OCI-M1 (cell line): ENCODE results near the gene RNF11.

Experiments
- DNase-seq: peaks from one replicate; lab custom pipeline; 2025; lab: John Stamatoyannopoulos, UW

RNF11 gene

DNA sequence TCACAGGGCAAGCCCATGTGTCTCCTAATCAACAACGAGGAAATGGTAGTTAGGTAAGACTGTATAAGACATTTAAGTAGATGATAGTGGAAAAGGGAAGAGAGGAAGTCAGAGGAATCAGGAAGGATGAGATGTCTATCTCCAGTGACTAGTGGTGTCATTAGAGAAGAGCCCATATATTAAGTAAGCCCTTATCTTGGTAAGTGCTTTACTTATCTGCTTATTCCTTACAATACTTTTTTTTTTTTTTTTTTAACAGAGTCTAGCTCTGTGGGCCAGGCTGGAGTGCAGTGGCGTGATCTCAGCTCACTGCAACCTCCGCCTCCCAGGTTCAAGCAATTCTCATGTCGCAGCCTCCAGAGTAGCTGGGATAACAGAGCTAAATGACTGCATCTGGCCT lies 29.5 kb downstream of the RNF11 start:
- DNase-seq: peak; percentile 32

DNA sequence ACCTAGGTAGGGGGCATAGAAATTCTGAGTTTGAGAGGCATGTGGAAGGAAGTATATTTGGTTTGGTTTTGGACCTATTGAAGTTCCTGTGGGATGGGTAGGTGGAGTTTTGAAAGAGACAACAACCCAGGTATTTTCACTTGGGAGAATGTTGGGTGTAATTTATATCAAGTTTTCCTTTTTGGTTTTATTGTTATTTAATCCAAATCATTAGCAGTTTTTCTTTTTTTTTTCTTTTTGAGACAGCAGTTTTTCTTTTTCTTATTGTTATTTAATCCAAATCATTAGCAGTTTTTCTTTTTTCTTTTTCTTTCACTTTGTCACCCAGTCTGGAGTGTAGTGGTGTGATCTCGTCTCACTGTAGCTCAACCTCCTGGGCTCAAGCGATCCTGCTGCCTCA lies 30.1 kb downstream of the RNF11 start:
- no peak for DNase-seq

DNA sequence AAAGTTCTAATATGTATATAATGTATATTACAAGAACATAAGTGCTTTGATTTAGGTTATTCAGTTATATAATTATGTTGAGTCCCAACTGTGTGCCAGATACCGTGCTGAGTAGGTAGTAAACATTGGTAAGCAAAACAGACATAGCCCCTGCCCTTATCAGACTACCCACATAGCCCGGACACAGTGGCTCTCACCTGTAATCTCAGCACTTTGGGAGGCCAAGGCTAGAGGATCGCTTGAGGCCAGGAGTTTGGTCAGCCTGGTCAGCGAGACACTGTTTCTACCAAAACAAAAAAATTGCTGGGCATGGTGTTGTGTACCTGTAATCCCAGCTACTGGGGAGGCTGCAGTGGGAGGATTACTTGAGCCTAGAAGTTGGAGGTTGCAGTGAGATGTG lies 30.7 kb downstream of the RNF11 start:
- no peak for DNase-seq

DNA sequence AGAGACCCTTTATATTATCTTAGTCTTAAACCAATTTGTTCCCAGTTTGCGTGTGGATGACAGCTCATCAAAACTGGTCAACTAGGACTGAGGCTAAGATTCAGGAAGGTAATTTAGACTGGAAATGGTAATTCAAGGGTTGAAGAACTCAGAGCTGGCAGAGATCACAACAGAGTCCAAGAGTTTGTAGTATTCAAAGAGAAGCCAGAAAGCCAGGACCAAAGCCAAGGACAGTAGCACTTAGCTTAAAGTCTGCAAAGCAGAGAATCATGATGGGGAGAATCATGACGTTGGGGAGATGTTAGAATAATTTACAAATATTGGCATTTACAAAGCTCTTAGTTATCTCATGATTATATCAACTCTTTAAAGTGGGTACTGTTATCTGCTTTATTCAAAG lies 32.6 kb downstream of the RNF11 start:
- no peak for DNase-seq

DNA sequence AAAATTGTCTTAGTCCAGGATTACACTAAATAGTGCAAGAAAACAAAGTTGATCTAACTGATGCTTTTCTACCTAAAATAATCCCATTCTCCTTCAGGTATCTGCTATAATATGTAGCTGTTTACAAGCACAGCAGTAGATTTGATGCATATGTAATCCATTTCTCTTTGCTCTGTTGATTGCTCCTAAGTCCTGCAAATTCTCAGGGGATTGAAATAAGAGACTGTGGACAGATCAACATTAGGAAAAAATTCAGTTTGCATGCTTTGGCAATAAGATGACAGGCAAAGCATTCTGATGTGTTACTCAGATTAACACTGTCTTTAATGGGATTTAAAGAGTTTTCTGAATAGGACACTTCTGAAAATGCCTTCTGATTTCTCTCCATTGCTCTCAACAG lies 34.7 kb downstream of the RNF11 start:
- DNase-seq: no peak

DNA sequence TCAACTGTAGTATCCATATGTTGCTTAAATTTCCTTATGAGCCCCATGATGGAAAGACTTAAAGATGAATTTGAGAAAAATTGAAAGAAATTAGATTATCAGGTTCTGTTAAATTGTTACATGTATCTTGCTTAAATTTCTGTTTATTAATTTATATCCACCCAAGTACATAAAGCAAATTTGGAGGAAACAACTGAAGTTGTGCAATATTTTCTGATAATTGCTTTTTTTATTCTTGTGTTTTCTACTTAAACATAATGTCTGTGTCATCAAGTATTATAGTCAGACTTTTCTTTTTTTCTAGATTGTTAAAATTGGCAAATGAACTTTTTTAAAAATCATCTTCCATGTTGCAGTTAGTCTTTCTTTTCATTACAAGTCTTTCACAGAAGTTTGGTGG lies 36.8 kb downstream of the RNF11 start:
- DNase-seq: no peak

DNA sequence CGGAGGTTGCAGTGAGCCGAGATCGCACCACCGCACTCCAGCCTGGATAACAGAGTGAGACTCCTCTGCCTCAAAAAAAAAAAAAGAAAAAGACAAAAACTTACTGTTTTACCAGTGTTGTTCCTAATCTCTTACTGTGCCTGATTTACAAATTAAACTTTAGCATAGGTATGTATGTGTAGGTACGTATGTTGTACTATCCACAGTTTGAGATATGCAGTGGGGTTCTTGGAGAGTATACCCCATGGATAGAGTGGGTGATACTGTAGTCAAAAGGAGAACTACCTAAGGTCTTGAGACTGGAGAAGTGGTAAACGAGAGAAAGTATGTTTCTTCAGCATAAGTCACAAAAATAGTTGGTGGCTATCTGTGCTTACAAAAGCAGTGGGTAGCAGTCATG lies 38.6 kb downstream of the RNF11 start:
- DNase-seq: no peak

DNA sequence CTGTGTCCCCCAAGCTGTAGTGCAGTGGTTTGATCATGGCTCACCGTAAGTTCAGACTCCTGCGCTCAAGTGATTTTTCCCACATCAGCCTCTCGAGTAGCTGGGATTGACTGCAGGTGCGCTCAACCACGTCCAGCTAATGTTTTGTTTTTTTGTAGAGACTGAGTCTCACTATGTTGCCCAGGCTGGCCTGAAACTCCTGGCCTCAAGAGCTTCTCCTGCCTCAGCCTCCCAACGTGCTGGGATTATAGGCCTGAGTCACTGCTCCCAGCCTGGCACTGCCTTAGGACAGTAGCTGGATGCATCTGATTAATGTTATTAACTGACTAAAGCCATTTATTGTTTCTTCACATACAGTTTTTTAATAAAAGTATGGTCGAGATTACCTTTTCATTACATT lies 40.2 kb downstream of the RNF11 start:
- no peak for DNase-seq

DNA sequence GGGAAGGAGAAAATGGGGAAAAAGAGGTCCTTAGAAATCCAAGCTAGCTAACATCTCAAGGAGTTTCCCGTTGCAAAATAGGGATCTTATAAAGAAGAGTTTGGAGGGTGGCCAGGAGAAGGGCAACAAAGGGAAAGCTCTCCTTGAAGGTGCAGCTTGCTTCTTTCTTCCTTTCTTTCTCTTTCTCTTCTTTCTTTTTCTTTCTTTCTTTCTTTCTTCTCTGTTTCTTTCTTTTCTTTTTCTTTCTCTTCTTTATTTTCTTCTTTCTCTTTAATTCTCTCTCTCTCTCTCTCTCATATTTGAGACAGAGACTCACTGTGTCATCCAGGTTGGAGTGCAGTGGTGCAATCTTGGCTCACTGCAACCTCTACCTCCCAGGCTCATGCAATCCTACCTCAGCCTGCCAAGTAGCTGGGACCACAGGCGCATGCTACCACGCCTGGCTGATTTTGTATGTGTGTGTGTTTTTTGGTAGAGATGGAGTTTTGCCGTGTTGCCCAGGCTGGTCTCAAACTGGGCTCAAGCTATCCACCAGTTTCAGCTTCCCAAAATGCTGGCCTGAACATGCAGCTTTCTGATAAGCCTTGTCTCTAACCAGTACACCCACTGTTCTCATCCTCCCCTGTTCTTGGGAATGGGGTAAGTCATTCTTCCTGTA lies 44.4 kb downstream of the RNF11 start:
- DNase-seq: peak; percentile 56

DNA sequence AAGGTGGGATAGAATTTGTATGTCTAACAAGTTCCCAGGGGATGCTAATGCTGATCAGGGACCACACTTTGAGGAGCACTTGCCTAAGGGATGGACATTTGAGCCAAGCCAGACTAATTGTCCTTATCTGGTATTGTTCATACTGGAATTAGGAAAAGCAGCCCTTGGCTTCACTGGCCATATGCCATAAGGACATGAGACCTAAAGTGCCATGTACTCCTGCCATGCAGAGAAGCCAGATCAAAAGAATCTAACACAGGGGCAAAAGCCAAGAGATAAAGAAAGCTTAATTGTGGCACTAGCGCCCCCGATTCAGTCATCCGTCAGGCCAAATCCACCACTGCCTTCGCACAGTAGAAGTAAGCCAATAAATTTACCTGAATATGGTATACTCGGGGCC lies 45.7 kb downstream of the RNF11 start:
- no peak for DNase-seq

DNA sequence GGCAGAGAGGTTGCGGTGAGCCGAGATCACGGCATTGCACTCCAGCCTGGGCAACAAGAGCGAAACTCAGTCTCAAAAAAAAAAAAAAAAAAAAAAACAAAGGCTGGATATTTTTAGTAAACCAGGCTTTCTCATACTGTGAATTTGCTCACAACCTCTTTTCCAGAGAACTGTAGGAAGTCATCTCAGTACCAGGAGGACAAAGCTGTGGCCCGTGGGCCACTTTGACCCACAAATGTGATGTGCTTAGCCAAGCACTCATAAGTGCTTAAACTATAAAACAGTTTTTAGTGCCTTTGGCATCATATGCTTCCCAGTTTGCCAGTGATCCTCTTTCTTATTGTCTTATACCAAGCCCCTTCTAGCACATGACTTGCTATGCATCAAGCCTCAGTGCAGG lies 46.5 kb downstream of the RNF11 start:
- no peak for DNase-seq

DNA sequence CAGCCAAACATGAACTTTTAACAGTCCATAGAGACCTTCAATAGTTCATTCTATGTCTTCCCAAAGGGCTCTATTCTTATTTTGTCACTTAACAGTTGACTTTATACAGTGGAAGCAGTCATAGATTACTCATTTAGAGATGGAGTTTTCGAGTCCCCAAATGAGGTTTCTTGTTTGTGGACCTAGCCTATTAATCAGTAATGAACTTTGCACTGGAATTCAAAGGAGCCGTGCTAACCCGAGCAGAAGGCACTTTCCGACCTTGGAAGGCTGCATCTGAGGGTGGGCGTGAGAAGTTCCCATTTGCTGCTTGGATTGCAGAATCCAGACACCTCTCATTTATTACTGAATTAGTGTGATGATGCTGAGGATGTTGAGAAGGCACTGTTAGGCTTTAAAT lies 47.9 kb downstream of the RNF11 start:
- no peak for DNase-seq

DNA sequence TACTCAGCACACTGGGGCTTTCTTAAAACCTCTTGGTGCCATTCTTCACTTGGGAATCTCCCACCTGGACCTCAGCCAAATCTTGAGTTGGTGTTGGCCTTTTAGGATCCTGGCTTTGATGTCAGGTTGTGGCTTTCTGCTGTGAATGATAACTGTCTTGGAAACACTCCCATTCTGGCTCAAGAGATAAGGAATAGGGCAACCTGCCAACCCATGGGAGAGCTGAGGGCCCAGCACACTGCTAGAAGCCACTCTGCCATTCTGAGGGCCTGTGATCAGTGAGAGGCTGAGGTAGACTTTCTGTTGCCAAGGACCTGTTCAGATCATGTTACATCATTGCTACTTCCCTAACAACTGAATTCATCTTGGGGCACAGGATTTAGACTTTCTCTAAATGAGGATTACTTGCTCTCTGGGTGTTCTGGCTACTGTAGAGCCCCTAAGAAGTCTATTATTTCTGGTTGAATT lies 48.4 kb downstream of the RNF11 start:
- peak; percentile 98 for DNase-seq

DNA sequence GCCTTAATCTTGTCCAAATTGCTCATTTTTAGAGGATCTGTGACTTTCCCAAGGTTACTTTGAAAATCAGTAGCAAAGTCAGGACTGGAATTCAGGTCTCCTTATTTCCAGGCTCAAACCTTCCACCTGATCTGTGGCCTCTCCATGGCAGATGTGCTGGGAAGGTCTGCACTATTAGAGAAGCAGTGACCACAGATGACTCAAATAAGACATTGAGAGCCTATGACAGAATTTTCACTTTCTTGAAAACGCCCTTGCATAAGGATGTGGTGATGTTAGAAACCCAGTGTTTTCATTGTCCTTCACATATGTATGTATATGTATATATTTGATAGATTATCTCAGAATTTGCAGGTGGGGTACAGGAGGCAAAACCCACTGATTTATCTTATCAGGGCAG lies 49.0 kb downstream of the RNF11 start:
- no peak for DNase-seq

DNA sequence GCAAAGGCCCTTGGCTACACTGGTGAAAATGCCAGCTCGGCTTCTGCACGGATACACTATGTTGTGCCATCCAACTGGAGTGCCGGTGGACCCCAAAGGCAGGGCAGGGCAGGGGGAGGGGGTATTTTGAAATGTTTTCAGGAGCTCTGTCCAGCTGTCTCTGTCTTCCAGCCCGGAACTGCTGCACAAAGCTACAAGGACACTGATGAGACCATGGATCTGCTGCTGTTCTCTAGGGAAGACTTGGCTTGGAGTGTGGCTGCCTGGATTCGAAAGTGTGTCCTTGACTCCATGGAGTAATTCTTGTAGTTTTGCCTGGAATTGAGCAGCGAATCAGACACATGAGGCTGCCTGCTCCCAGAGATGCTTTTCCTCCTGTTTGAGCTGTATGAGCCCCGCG lies 51.9 kb downstream of the RNF11 start:
- DNase-seq: no peak

DNA sequence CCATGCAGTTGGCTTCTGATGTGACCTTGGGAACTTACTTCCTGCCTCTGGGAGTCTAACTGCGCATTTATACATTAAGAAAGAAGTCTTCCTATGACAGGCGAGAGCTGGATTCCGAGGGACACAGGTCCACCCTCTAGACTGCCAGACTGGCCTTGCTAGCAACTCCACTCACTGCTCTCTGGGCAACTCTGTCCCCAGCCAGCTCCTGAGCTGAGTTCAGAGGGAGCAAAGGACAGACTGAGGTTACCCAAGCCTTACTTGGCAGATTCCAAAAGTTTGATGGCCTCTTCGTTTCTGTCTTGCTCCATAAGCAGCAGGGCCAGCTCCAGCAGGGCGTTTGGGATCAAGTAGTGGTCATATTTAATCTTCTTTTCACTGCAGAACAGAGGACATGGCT lies 52.5 kb downstream of the RNF11 start:
- no peak for DNase-seq

DNA sequence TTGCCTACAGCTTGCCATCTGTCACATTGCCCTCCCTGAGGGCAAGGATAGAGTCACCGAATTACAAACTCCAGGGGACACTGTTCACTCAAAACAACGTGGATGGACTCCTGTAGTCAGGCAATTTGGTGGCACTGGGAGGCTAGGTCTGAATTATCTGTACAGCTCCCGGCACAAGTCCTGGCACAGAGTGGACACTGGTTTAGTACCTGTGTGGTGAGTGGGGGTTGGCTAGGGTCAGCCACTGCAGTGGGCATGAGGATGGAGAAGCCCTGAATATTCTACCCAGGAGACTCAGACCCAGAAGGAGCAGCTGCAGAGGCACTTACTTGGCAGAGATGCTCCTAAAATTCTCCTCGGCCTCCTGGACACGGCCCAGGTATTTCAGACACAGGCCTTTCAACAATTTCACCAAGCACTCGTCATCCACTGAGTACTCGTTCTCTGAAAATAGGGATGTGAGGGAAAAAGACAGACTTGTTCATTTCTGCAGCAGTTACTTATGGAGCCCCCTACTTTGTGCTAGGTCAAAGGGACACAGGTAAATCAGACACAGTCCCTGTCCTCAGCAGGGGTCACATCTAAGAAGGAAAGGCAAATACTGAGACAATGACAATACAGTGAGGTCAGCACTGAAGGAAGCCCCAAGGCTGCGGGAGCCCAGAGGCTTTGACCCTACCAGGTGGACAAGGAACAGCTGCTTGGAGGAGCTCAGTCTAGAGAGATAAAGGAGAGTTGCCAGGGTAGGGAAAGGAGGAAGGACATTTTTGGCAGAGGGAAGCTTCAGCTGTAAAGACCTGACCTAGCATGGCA lies 53.8 kb downstream of the RNF11 start:
- no peak for DNase-seq

DNA sequence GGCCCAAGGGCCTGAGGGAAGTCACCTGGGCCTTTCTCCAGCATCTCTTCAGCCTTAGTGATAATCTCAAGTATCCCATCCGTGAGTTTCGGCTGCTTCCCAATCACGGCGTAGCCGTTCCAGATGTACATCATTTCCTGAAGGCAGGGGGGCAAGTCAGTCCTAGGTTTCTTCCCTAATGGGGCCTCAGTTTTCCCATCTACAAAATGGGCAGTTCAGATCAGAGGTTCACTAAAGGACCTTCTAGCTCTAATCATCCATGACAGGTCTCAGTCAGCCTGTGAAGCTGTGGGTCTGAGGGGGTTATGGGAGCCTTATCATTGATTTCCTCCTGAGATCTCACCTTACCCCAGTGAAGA lies 54.4 kb downstream of the RNF11 start:
- DNase-seq: no peak

DNA sequence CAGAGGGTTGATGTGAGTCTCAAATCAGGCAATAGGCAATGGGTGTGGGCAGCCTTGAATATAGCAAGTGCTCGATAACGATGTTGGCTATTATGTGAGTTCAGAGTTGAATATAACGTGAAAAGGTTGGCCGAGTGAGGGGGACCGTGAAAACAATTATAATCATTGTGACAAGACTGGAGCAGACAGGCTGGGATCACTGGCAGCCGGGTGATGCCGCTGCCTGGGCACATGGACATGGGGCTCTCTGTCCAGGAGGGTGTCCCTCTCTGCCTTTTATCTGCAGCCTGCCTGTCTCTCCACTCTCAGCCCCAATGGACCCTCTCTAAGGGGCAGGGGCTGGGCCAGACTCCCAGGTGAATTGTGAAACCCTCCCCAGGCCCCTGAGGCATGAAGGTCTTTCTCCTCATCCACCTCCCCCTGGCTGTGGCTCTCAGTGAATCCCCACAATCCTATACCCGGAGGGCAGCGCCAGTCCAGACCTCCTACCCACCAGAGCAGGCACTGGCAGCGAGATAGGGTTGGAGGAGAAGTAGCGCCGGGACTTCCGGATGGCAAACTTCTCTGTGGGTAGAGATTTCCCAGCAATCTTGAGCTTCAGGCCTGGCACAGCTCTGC lies 57.9 kb downstream of the RNF11 start:
- DNase-seq: no peak

DNA sequence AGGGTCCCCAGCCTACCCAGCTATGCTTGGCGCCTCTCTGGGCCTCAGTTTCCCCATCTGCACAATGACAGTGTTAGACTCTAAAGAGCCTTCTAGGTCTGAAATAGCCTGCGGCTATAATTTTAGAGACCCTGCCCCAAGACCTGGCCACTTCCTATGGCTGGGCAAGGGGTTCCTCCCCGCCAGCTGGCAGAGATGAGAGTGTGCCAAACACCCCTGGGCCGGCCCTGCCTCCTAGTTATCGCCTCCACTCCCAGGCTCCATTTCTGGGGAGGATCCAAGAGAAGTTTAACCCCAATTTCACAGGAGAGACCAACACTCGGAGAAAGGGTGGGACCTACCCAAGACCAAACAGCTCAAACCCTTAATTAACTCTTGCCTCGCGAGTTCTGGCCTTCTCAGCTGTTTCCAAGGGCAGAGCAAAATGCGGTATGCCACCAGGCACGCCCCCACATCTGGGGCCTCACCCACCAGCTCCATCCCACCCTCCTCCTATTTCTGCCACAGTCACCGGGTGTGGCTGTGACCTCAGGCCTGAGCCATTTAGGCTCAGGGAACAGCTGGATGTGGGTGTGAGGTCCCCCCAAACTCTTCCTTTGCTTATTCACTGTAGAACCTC lies 58.6 kb downstream of the RNF11 start:
- DNase-seq: peak; percentile 15

DNA sequence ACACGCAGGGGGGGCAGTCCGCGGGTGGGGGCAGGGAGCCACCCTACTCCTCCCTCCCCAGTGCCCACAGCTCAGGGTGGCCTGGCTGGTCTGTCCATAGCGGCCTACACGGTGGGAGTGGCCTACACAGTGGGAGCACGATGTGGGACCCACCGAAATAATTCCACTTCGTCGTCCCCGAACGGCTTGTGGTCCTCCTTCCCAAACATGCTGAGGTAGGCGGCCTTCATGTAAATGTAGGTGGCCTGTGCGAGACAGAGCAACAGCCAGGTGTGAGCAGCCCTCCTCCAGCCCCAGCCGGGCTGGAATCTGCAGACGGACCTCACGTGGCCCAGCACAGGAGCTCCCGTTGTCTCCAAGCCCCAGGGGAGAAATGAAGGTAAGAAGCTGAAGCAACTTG lies 59.9 kb downstream of the RNF11 start:
- DNase-seq: no peak

DNA sequence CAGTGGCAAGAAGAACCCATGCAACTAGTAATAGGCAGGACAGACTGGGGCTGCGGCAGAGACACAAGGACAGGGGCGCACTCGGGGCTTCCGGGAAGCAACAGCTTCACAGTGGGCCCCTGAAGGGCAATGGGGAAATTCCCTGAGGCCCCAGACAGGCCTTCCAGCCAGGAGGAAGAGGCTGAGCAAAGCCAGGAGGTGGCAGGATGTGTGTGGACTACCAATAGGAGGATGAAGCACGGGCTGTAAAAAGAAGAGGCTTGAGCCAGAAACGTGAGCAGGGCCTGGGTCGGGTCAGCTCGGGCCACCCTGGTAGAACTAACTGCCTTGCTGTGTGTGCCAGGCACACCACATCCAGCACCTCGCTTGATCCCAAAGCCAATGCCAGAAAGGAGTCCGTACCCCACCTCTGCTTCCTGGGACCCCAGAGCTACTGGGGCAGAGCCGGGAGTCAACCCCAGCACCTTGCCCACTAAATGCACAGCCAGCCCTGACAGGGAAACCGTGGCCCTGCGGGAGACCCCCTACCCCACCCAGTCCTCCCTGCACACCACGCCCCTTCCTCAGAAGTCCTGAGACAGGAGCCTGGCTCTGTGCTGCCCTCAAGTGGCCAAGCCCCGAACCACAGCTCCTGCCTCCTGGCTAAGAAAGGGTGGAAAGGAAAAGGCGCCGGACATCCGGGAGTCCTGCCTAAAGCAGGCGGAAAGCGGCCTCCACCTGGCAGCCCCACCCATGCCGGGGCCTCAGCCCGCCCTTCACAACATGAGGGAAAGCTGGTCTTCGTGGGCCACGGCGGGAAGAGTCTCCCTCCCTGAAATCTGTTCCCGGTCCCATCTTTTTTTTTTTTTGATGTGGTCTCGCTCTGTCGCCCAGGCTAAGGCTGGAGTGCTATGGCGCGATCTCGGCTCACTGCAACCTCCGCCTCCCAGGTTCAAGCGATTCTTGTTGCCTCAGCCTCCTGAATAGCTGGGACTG lies 60.6 kb downstream of the RNF11 start:
- peak; percentile 91 for DNase-seq
